GM18505 (cell line): Measurements from ENCODE around the gene MYH3.

Source experiments
- ATAC-seq: cut with Tn5 transposase; IDR thresholded peaks from one replicate; pipeline ENCODE4 v1.9.1; 2021; ENCODE audit not compliant: unreplicated experiment
- POLR2A ChIP-seq: IDR thresholded peaks from 4 replicates; pipeline ENCODE4 v1.6.1; 2011; ENCODE audit warnings: borderline replicate concordance; ENCODE audit not compliant: insufficient read depth, insufficient read length; ENCODE audit errors: extremely low read depth

Gene MYH3

DNA sequence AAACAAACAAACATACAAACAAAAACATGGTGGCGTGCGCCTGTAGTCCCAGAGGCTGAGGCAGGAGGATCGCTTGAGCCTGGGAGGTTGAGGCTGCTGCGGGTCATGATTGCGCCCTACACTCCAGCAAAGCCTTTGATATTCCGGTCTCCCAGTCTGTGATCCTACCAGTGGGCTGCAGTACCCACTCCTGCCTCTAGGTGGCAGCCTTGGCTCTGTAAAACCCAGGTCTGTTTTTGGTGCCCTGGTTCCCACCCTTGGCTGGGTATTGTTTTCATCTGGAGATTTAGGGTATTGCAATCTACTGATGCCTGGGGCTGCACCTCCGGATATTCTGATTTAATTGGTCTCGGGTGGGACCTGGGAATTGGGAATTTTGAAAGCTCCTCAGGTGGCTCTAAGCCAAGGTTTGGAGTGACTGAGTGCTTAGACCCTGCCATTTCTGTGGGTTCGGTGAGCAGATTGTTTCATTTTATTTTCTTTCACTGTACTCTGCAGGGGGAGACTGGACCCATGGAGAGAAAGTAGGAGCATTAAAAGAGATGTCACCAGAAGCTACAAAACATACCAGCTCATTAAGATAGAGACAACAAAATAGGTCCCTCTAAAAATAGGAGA, 40.5 kb downstream of the MYH3 start:
- no peak for TF ChIP-seq POLR2A
- ATAC-seq: peak; percentile 59

DNA sequence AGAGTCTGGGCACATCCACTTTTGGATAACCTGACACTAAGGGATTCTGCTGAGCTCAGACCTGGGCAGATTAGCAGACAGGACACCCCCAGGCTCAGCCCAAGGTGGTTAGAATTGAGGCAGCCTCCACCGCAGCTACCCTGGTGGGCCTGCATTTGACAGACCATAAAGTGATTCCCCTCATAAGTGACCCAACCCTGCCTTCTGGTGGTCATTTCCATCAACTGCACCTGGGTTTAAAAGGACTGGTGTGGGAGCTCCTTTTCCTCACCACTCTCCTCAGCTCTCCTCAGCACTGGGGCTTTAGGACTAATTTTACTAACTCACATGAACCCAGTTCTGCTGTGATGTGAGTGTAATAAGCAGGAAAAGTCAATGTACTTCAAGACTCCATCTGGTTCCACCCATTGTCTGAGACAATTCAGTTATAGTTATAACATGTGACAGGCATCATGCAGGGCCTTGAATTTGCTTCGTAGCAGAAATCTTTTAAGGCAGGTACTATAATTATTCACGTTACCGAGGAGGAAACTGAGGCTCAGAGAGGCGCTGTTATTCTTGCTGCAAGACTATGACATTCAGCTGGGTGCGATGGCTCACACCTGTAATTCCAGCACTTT, 42.5 kb downstream of the MYH3 start:
- no peak for TF ChIP-seq POLR2A
- ATAC-seq: no peak

DNA sequence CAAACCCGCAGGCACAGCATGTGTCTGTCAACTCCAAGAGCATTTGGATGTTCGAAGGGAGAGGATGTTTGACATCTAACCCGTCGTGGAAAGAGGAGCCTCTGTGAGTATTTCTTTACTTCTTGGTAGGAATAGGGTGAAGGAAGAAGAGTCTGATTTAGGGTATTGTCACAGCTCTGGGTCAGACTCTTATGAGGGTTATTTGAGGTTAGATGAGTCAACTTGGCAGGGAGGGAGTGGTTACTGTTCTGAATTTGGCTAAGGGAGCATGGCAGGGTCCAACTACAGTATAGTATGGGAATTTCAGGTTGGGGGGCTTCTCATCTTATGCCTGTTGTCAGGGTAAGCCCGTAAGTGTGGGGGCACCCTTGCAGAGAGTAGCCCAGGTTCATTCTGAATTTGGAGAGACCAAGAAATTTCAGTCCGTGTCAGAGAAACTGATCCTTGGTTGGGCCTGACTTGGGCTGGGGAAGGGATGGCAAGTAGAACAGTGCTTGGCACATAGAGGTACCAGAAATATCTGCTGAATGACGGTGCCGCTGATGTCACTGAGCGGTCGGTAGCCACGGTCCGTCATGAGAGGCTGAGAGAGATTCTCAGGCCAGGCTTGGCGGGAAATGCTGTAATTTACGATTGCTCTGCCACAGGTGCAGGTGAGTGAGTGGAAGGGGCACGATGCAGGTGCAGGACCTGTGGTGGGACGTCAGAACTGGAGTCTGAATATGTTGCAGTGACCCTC, 43.2 kb downstream of the MYH3 start:
- ATAC-seq: no peak
- TF ChIP-seq POLR2A: no peak

DNA sequence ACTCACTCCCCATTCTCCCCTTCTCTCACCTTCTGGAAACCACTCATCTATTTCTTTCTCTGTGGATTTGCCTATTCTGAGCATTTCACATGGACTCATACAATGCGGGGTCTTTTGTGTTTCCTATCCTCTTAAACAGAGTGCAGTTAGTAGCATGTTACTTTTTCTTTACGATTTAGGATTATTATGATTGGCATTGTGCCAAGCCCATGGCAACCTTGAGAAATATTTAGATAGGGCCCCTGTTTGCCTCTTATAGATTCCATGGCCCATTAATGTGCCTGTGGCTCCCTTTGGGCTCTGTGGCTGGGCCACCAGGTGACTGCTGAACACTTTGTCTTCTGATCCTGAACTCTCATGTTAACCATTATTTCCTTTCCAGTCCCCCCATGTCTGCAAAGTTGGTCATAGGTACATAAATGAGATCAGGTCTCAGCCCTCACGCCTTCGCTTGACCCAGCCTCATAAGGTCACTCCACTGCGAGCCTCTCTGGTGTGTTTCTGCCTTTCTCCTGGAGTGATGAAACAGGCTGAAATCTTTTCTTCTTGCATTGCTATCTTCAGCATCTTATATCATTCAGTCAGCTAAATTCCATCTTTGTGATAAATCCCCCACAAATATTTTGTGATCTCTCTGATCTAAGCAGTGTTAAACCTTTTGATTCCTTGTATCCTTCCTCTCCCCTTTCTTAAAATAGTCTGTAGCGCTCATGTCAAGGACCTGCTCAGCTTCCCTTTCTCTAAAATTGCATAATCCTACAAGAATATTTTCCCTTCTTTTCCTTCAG, 44.0 kb downstream of the MYH3 start:
- ATAC-seq: no peak
- TF ChIP-seq POLR2A: no peak

DNA sequence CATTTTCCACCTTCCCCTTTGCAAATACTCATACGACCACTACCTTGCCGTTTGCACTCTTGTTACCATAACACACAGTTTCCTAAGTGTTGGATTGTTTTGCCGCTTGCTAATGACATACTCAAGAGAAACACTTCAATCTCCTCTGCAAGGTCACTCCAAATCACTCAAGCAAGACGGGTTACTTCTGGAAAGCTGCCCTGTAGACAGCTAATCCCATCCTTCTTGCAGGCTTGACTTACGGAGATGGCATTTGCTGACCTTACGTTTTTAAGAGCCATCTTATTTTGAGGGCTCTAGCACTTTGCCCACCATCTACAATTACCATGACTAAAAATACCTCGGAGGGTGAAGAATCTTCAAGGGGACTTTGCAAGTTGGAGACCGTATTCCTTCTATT, 46.2 kb downstream of the MYH3 start:
- ATAC-seq: no peak

DNA sequence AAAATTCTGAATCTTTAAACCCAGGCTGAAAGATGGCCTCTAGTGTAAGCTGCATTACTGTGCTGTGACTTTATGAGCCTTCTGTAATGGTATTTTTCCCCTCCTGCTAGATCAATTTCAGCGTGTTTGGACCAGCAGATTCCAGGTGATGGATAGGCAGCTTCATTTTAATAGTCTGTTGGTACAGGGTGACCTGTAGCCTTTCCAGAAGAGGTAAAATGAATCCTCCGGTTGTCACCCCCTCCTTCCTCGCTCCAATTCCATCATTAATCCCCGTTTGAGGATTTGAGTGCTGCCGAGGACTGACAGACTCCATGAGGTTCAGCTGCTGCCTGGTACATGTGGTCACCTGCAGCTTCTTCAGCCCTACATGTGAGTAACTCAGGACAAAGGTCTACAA, 48.9 kb downstream of the MYH3 start:
- TF ChIP-seq POLR2A: no peak
- no peak for ATAC-seq

More for the DNA sequence above, 46.2 kb downstream of the MYH3 start:
- no peak for TF ChIP-seq POLR2A

DNA sequence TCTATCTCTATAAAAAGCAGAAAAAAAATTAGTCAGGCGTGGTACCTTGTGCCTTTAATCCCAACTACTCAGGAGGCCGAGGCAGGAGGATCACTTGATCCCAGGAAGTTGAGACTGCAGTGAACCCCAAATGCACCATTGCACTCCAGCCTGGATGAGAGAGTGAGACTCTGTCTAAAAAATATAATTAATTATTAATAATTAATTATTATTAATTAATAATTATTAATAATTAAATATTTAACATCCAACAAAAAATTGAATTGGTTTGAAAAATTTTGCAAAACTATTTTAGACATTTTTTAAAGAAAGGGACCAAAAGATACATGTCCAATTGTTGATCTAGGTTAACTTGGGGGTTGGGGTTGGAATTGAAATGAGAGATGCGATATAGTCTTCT, 51.0 kb downstream of the MYH3 start:
- ATAC-seq: no peak
- TF ChIP-seq POLR2A: no peak

DNA sequence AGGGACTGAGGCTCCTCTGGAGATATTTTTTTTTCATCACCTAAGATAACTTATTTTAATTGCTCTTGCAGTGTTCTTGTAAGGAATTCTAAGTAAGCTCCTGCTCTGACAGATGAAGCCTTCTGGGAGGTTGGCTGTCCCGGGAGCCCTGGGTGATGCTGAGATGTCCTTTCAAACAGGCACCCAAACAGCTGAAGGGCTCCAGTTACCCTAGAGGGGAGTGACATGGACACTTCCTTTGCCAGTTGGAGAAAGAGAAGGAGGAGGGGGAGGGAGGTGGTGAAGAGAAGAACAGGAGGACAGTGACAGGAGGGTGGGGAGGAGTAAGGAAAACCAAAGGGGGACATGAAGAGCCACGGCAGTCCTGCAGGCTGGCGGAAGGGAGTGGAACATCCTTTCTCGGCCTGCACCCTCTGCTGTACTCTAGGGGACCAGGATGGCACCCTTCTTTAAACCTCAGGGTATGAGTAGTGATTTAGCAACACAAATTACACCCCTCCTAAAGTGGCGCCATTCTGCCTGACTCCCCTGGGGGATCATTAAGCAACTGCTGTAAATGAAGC, 51.8 kb downstream of the MYH3 start:
- TF ChIP-seq POLR2A: no peak
- no peak for ATAC-seq

DNA sequence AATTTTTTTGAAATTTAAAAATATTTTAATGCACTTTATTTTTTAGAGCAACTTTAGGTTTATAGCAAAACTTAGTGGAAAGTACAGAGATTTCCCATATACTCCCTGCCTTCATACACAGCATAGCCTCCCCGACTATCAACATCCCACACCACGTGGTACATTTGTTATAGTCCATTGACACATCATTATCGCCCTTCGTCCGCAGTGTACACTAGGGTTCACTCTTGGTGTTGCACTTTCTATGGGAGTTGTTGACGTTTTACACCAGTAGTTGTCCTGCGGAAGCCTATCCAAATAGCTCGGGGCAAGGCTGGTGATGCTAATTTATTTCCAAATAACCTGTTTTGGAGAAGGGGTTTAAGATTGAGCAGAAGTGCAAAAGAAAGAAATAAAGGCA, 52.6 kb downstream of the MYH3 start:
- ATAC-seq: no peak
- TF ChIP-seq POLR2A: no peak

DNA sequence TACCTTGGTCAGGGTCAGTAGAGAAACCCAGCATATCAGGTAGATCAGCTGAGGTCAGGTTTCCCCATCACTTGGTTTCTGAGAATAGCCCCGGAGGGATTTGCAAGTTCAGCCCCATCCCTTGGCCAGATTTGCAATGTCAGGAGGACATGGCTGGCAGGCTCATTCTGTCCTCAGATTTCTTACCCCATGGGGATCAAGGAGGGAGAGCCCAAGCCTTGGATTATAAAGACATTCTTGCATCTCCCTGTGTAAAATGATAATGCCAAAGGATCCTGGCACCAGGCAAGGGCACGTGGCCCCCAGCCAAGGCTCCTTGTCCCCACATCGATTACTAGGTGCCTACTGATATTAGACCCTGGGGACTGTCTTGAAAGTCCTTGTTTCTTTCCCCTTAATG, 53.2 kb downstream of the MYH3 start:
- no peak for ATAC-seq

DNA sequence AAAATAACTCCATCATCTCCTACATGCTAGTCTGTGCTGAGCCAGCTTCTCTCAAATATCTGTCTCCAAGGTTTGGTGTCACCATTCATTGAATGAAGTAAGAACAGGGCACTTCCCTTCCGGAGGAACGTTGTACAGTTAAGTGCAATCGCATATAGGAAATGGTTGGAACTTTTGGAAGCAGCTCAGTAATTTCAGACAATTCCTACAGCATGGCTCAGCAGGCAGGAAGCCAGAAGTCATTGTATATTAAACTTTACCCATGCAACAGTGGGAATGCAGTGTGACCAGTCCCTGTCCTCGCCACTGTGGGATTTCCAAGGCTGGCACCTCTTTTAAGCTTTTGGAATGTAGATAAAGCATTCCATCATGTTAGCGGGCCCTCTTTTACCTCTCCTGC, 56.5 kb downstream of the MYH3 start:
- TF ChIP-seq POLR2A: no peak

More for the DNA sequence above, 53.2 kb downstream of the MYH3 start:
- no peak for TF ChIP-seq POLR2A

DNA sequence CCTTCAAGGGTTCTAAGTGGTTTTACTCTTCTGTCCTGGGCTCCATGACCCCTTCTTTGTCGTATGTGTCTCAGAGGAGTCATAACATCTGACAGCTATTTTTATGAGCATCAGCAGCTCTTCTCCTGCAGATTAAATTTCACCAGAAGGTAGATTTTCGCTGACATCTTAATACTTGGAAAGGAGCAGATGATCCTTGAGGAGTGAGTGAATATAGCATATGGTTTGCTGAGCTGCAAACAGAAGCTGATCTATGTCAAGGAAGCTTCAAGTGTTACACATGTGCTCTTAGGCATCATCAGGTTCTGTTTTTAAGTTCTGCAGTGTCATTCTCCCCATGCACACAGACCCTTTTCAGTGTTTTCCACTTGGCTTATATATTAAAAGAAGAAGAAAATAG, 58.5 kb downstream of the MYH3 start:
- ATAC-seq: no peak
- TF ChIP-seq POLR2A: no peak

More for the DNA sequence above, 56.5 kb downstream of the MYH3 start:
- no peak for ATAC-seq

DNA sequence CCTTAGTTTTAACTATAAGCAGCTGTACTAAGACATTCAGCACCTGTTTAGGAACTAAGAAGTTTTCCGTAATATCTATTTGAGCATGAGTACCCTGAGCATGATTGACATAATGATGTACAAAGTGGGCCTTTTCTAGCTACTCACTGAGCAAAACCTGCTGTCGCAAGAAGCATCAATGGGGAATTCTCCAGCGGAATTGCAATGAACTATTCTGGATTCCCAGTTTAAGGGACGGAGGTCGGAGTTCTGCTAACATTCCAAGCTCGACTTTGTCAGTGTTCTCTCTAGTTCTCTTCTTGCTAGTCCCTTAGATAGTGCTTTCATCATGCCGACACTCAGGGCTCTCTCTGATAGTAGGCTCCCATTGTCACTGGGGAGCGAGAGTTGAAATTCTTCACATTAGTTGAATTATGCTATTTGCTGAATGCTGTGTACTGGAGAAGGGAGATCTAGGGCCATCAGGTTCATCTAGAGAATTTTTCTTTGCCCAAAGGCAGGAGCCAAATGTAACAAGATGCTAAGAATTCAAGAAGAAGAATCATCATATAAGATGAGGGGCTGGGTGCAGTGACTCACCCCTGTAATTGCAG, 67.5 kb downstream of the MYH3 start:
- TF ChIP-seq POLR2A: no peak
- ATAC-seq: no peak

DNA sequence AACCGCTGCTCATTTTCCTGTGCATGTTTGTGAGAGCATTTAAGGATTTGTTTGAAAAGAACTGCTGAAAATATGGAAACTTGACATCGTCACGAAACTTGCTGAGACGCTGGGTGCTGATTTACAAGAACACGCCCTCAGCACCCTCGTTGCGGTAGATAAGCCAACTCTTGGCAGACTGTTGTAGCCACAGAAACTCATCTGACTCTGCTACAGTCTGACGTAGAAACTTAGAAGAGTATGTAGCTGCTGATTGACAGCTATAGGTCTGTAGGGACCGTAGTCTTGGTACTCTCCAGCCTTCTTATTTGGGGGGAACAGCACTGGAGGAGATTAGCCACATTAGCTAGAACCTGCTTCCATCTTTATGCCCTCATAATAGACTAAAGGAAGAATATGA, 71.6 kb downstream of the MYH3 start:
- ATAC-seq: no peak
- TF ChIP-seq POLR2A: no peak

DNA sequence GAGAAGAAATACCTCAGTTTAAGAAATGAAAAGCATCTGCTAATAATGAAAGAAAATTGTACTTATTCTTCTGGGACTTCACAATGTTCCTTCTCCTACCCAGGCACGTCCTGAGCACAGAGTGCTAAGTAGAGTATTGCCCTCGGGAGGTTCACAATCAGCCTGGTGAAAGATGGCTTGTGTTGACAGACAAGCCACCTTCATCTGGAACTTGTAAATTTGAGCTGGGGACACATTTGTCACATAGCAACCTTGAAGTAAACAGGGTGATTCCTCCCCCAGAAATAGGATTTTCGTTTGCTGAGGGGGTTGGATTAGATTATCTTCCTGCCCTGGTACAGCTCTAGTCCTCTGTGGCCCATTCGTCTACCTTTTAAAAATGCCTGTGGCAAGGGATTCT, 73.3 kb downstream of the MYH3 start:
- no peak for ATAC-seq
- no peak for TF ChIP-seq POLR2A
